Stimulated activated CD8-positive, alpha-beta memory T cell treated with anti-CD3 and anti-CD28 coated beads, Interleukin-4, amount 100 ng/mL, for 24 hours (primary cell): ENCODE results near the gene GABPA.

ENCODE experiments used
- DNase-seq: peaks from one replicate; pipeline ENCODE4 v3.0.0-alpha.2; 2020; ENCODE audit warnings: low read depth

The GABPA gene

GRCh38 chr21:25811186-25811585 is 76.4 kb downstream of the GABPA start:
- no peak for DNase-seq

GRCh38 chr21:25813917-25814316 is 79.1 kb downstream of the GABPA start:
- no peak for DNase-seq

GRCh38 chr21:25818121-25818520 is 83.3 kb downstream of the GABPA start:
- DNase-seq: no peak

GRCh38 chr21:25818551-25818950 is 83.8 kb downstream of the GABPA start:
- DNase-seq: no peak
